Neural cell (in vitro differentiated cells): ENCODE measurements around the gene YAE1. TPM values are rescaled to one million over a fixed set of nuclear protein-coding genes. Genes with fewer than 3 reads are reported as not detected.

ENCODE experiments used
- H2AFZ ChIP-seq: fragments of 200-600, 300-800 bp; sonication (generic), shearing (Covaris generic); 2 replicates; pipeline ENCODE4 v1.6.0; 2014; ENCODE audit warnings: low read depth, mild to moderate bottlenecking, antibody characterized with exemption, low read length, moderate library complexity
- H3F3A ChIP-seq: fragments of 200-600 bp; shearing (Covaris generic); 2 replicates; pipeline ENCODE4 v1.6.1; 2016; ENCODE audit warnings: mild to moderate bottlenecking, moderate library complexity, mixed read lengths, antibody characterized with exemption, low read length; ENCODE audit not compliant: insufficient read depth, poor library complexity, severe bottlenecking
- H3K27ac ChIP-seq: fragments of 200-600, 300-800 bp; sonication (generic), shearing (Covaris generic); 2 replicates; pipeline ENCODE4 v1.5.1; 2014; ENCODE audit warnings: mild to moderate bottlenecking, low read length, moderate library complexity
- H3K27me3 ChIP-seq: fragments of 300-800, 200-600 bp; sonication (generic), shearing (Covaris generic); 2 replicates; pipeline ENCODE4 v1.6.0; 2014; ENCODE audit warnings: mild to moderate bottlenecking, low read depth, low read length, moderate library complexity; ENCODE audit not compliant: insufficient read depth
- H3K36me3 ChIP-seq: fragments of 300-800, 200-600 bp; sonication (generic), shearing (Covaris generic); 2 replicates; pipeline ENCODE4 v1.5.1; 2014; ENCODE audit warnings: mild to moderate bottlenecking, antibody characterized with exemption, low read length, moderate library complexity; ENCODE audit not compliant: insufficient read depth
- H3K4me2 ChIP-seq: fragments of 300-800, 200-600 bp; sonication (generic), shearing (Covaris generic); 2 replicates; pipeline ENCODE4 v1.6.0; 2014; ENCODE audit warnings: mild to moderate bottlenecking, low read length
- H3K4me3 ChIP-seq: fragments of 300-800, 200-600 bp; sonication (generic), shearing (Covaris generic); 2 replicates; pipeline ENCODE4 v1.5.1; 2014; ENCODE audit warnings: mild to moderate bottlenecking, low read length, moderate library complexity
- H3K79me2 ChIP-seq: fragments of 200-600 bp; shearing (Covaris generic); replicated peaks from 2 replicates; pipeline ENCODE4 v1.6.0; 2014; ENCODE audit warnings: mild to moderate bottlenecking, low read length, moderate library complexity; ENCODE audit not compliant: insufficient read depth
- H3K9ac ChIP-seq: fragments of 300-800, 200-600 bp; sonication (generic), shearing (Covaris generic); 2 replicates; pipeline ENCODE4 v1.6.1; 2016; ENCODE audit warnings: mild to moderate bottlenecking, low read length, mixed read lengths
- H3K9me2 ChIP-seq: fragments of 200-600 bp; shearing (Covaris generic); 2 replicates; pipeline ENCODE4 v1.6.1; 2016; ENCODE audit warnings: mild to moderate bottlenecking, low read length, mixed read lengths; ENCODE audit not compliant: insufficient read depth
- H3K9me3 ChIP-seq: fragments of 200-600, 300-800 bp; sonication (generic), shearing (Covaris generic); 2 replicates; pipeline ENCODE4 v1.6.1; 2016; ENCODE audit warnings: mild to moderate bottlenecking, mixed run types, low read length, moderate library complexity, mixed read lengths
- H4K20me1 ChIP-seq: fragments of 200-600 bp; shearing (Covaris generic); 2 replicates; pipeline ENCODE4 v1.6.1; 2016; ENCODE audit warnings: mild to moderate bottlenecking, mixed run types; ENCODE audit not compliant: insufficient read depth
- CTCF ChIP-seq: fragments of 450-650 bp; IDR thresholded peaks from 2 replicates; pipeline ENCODE4 v1.5.1; 2014; ENCODE audit warnings: antibody characterized with exemption, mild to moderate bottlenecking, moderate library complexity; ENCODE audit not compliant: poor library complexity, severe bottlenecking
- EP300 ChIP-seq: fragments of 450-650 bp; conservative IDR thresholded peaks from 2 replicates; pipeline ENCODE4 v1.6.1; 2014; ENCODE audit warnings: antibody characterized with exemption, mild to moderate bottlenecking, moderate library complexity; ENCODE audit not compliant: poor library complexity, severe bottlenecking
- EZH2 ChIP-seq: fragments of 200-600, 300-800 bp; shearing (Covaris generic), sonication (generic); IDR thresholded peaks from 2 replicates; pipeline ENCODE4 v1.6.1; 2014; ENCODE audit warnings: antibody characterized with exemption, low read length, borderline replicate concordance, mild to moderate bottlenecking; ENCODE audit not compliant: insufficient read depth, poor library complexity, severe bottlenecking
- MXI1 ChIP-seq: fragments of 450-650 bp; conservative IDR thresholded peaks from 2 replicates; pipeline ENCODE4 v1.6.1; 2014; ENCODE audit warnings: antibody characterized with exemption, mild to moderate bottlenecking; ENCODE audit not compliant: poor library complexity, severe bottlenecking
- POLR2AphosphoS5 ChIP-seq: IDR thresholded peaks from 2 replicates; pipeline ENCODE4 v1.6.1; 2012
- RAD21 ChIP-seq: fragments of 450-650 bp; conservative IDR thresholded peaks from 2 replicates; pipeline ENCODE4 v1.6.1; 2014; ENCODE audit warnings: antibody characterized with exemption, mild to moderate bottlenecking, moderate library complexity
- SMC3 ChIP-seq: fragments of 450-650 bp; conservative IDR thresholded peaks from 2 replicates; pipeline ENCODE4 v1.6.1; 2014; ENCODE audit warnings: antibody characterized with exemption, mild to moderate bottlenecking, moderate library complexity; ENCODE audit not compliant: poor library complexity
- TAF1 ChIP-seq: IDR thresholded peaks from 2 replicates; pipeline ENCODE4 v1.6.1; 2012; ENCODE audit warnings: low read depth
- polyA plus RNA-seq: library from polyadenylated mRNA; depleted of rRNA; stranded (reverse); fragments of >200 nt; gene quantifications from 2 replicates; pipeline ENCODE4 v1.2.3, GENCODE V29; 2014
- TF ChIP-seq, protein P1 (sequence below): IDR thresholded peaks from 2 replicates; pipeline ENCODE4 v1.6.1; 2012; ENCODE audit warnings: borderline replicate concordance

YAE1 gene
- polyA plus RNA-seq, 1 donor from 2014 or later: 85.2 TPM

DNA sequence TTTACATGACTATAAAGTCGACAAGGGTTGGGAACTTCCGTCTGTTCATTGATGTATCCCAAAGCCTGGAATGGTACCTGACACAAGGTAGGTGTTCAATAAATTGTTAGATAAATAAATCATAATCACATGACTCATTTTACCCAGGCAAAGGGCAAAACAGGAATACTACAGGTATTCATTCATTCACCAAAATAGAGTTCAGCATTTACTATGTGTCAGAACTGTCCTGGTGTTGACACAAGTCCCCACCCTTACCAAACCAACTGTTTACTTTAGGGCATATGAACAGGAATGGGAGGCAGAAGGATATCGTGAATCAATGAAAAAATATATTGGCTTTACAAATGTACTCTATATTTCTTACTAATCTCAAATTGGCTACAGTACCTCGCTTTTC lies 666 bp upstream of the YAE1 start:
- Histone ChIP-seq H3K79me2 (peaks cover 33% of the 10 kb centered on the region), H2AFZ (peak overlapping the region; percentile 86)
- TF ChIP-seq POLR2AphosphoS5 (no peak), SMC3 (no peak), TAF1 (no peak), EZH2 (no peak), MXI1 (no peak), RAD21 (no peak), EP300 (no peak)
- TF ChIP-seq, protein P1, sequence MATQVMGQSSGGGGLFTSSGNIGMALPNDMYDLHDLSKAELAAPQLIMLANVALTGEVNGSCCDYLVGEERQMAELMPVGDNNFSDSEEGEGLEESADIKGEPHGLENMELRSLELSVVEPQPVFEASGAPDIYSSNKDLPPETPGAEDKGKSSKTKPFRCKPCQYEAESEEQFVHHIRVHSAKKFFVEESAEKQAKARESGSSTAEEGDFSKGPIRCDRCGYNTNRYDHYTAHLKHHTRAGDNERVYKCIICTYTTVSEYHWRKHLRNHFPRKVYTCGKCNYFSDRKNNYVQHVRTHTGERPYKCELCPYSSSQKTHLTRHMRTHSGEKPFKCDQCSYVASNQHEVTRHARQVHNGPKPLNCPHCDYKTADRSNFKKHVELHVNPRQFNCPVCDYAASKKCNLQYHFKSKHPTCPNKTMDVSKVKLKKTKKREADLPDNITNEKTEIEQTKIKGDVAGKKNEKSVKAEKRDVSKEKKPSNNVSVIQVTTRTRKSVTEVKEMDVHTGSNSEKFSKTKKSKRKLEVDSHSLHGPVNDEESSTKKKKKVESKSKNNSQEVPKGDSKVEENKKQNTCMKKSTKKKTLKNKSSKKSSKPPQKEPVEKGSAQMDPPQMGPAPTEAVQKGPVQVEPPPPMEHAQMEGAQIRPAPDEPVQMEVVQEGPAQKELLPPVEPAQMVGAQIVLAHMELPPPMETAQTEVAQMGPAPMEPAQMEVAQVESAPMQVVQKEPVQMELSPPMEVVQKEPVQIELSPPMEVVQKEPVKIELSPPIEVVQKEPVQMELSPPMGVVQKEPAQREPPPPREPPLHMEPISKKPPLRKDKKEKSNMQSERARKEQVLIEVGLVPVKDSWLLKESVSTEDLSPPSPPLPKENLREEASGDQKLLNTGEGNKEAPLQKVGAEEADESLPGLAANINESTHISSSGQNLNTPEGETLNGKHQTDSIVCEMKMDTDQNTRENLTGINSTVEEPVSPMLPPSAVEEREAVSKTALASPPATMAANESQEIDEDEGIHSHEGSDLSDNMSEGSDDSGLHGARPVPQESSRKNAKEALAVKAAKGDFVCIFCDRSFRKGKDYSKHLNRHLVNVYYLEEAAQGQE: no peak

GRCh38 chr7:39567294-39567693 lies 1.1 kb downstream of the YAE1 start:
- no peaks in the 10 kb centered on the region for H3F3A ChIP-seq
- H3K27ac ChIP-seq: no peak overlapping the region
- H3K79me2 ChIP-seq: peaks cover 38% of the 10 kb centered on the region
- H3K36me3 ChIP-seq: peaks cover 7% of the 10 kb centered on the region
- peak overlapping the region; percentile 89 for H3K4me3 ChIP-seq
- H4K20me1 ChIP-seq: no peaks in the 10 kb centered on the region
- H3K9me2 ChIP-seq: no peaks in the 10 kb centered on the region
- peak overlapping the region; percentile 0 for H2AFZ ChIP-seq
- no peaks in the 10 kb centered on the region for H3K27me3 ChIP-seq
- no peak for TF ChIP-seq MXI1
- TF ChIP-seq SMC3: no peak
- TF ChIP-seq EP300: no peak
- no peaks in the 10 kb centered on the region for H3K9me3 ChIP-seq
- peak overlapping the region; percentile 91 for H3K9ac ChIP-seq
- H3K4me2 ChIP-seq: peak overlapping the region; percentile 96

More for the DNA sequence above, 666 bp upstream of the YAE1 start:
- Histone ChIP-seq H4K20me1 (no peaks in the 10 kb centered on the region), H3K9ac (peak overlapping the region; percentile 91), H3F3A (no peaks in the 10 kb centered on the region), H3K4me3 (peak overlapping the region; percentile 89), H3K9me2 (no peaks in the 10 kb centered on the region), H3K4me2 (peak overlapping the region; percentile 96), H3K27ac (peak overlapping the region; percentile 91), H3K27me3 (no peaks in the 10 kb centered on the region), H3K36me3 (no peaks in the 10 kb centered on the region), H3K9me3 (no peaks in the 10 kb centered on the region)

DNA sequence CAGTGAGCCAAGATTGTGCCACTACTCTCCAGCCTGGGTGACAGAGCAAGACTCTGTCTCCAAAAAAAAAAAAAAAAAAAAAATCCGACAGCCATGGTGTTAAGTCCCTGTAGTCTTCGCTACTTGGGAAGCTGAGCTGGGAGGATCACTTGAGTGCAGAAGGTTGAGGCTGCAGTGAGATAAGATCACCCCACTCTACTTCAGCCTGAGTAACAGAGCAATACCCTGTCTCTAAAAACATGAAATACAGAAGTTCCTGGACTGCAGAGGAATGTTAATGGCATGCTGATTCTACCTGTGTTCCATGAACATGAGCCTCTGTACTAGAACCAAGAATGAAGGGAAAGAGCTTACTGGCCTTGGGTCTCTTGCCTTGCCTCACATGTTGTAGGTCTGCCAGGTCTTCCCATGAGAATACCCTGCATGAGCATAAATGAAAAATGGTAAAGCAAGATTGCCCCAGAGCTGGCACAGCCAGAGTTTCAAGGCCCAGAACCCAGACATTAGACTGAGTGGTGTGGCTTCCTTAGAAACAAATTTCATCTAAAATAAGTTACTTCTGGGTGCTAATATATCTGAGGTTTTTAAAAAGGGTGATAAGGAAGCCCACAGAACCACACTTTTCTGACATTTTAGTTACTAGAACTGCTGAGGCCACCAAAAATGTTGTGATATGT lies 8.6 kb downstream of the YAE1 start:
- H3K9ac ChIP-seq: no peak overlapping the region
- H3K9me2 ChIP-seq: no peaks in the 10 kb centered on the region
- no peaks in the 10 kb centered on the region for H3K9me3 ChIP-seq
- no peak overlapping the region for H3K4me3 ChIP-seq
- peaks cover 9% of the 10 kb centered on the region for H3K36me3 ChIP-seq
- H3K79me2 ChIP-seq: peaks cover 7% of the 10 kb centered on the region
- no peak overlapping the region for H3K27ac ChIP-seq
- no peaks in the 10 kb centered on the region for H3K27me3 ChIP-seq
- TF ChIP-seq, protein P1: no peak
- TF ChIP-seq RAD21 (no peak), SMC3 (no peak), TAF1 (no peak), MXI1 (no peak), EP300 (no peak), CTCF (no peak), EZH2 (no peak), POLR2AphosphoS5 (no peak)
- H2AFZ ChIP-seq: no peak overlapping the region
- no peak overlapping the region for H3K4me2 ChIP-seq
- H4K20me1 ChIP-seq: no peaks in the 10 kb centered on the region
- no peaks in the 10 kb centered on the region for H3F3A ChIP-seq
